Smooth muscle cell (in vitro differentiated cells): ENCODE results near the gene LEMD3. TPM values are rescaled to one million over a fixed set of nuclear protein-coding genes. Genes with fewer than 3 reads are reported as not detected.

ENCODE experiments used
- DNase-seq: peaks from one replicate; lab custom pipeline; 2025; ENCODE audit not compliant: unreplicated experiment; lab: John Stamatoyannopoulos, UW
- H2AFZ ChIP-seq: fragments of 200-600 bp; sonication (generic); 2 replicates; pipeline ENCODE4 v1.6.0; 2016; ENCODE audit warnings: antibody characterized with exemption, low read depth, mild to moderate bottlenecking
- H3F3A ChIP-seq: fragments of 200-600 bp; sonication (generic); 2 replicates; pipeline ENCODE4 v1.6.0; 2017; ENCODE audit warnings: antibody characterized with exemption, low read depth
- H3K27ac ChIP-seq: fragments of 200-600 bp; sonication (generic); 2 replicates; pipeline ENCODE4 v1.5.1; 2016; ENCODE audit warnings: low read depth, mild to moderate bottlenecking
- H3K27me3 ChIP-seq: fragments of 200-600 bp; sonication (generic); 2 replicates; pipeline ENCODE4 v1.6.1; 2016; ENCODE audit warnings: low read depth, mild to moderate bottlenecking
- H3K36me3 ChIP-seq: fragments of 200-600 bp; sonication (generic); 2 replicates; pipeline ENCODE4 v1.5.1; 2016; ENCODE audit warnings: low read depth
- H3K4me1 ChIP-seq: fragments of 200-600 bp; sonication (generic); 2 replicates; pipeline ENCODE4 v1.5.1; 2016; ENCODE audit warnings: low read depth
- H3K4me2 ChIP-seq: fragments of 200-600 bp; sonication (generic); 2 replicates; pipeline ENCODE4 v1.6.0; 2016; ENCODE audit warnings: mild to moderate bottlenecking
- H3K4me3 ChIP-seq: fragments of 200-600 bp; sonication (generic); 2 replicates; pipeline ENCODE4 v1.5.1; 2016; ENCODE audit warnings: mild to moderate bottlenecking
- H3K79me2 ChIP-seq: fragments of 200-600 bp; sonication (generic); 2 replicates; pipeline ENCODE4 v1.6.0; 2016; ENCODE audit warnings: low read depth, mild to moderate bottlenecking
- H3K9ac ChIP-seq: fragments of 200-600 bp; sonication (generic); 2 replicates; pipeline ENCODE4 v1.6.0; 2016; ENCODE audit warnings: low read depth
- H3K9me3 ChIP-seq: fragments of 200-600 bp; sonication (generic); replicated peaks from 2 replicates; pipeline ENCODE4 v1.5.1; 2016; ENCODE audit warnings: low read depth
- H4K20me1 ChIP-seq: fragments of 200-600 bp; sonication (generic); 2 replicates; pipeline ENCODE4 v1.6.0; 2016; ENCODE audit warnings: low read depth
- WGBS: methylation state at CpG from one replicate; pipeline ENCODE4 v1.1.7; 2016; ENCODE audit warnings: low lambda C conversion rate; 5-methylcytosine and 5-hydroxymethylcytosine counted together
- polyA plus RNA-seq: library from polyadenylated mRNA; unstranded; fragments of >200 nt; fragmentation: Nextera tagmentation; extraction: Ambion mirVana; gene quantifications from 2 replicates; pipeline ENCODE4 v1.2.1, GENCODE V29; 2016
- total RNA-seq: library from RNA; depleted of rRNA; stranded (reverse); fragments of >200 nt; gene quantifications from 2 replicates; pipeline ENCODE4 v1.2.3, GENCODE V29; 2014
- TF ChIP-seq, protein P1 (sequence below): fragments of 200-600 bp; sonication (generic); IDR thresholded peaks from 2 replicates; pipeline ENCODE4 v1.5.1; 2017; ENCODE audit warnings: borderline replicate concordance, mild to moderate bottlenecking, antibody characterized with exemption; ENCODE audit not compliant: insufficient read depth, poor library complexity, severe bottlenecking

The LEMD3 gene
- total and polyA plus RNA-seq, 2 experiments from 2014 or later = 14.8 to 55.1 TPM

- Histone ChIP-seq H3K9me3 (no peaks in the 10 kb centered on the region), H3F3A (peaks cover 3% of the 10 kb centered on the region), H3K36me3 (no peaks in the 10 kb centered on the region), H4K20me1 (peaks cover 100% of the 10 kb centered on the region), H3K9ac (no peak overlapping the region), H3K27me3 (no peaks in the 10 kb centered on the region), H3K4me2 (no peak overlapping the region), H3K4me1 (no peaks in the 10 kb centered on the region), H3K4me3 (no peak overlapping the region), H3K27ac (no peak overlapping the region), H3K79me2 (peaks cover 99% of the 10 kb centered on the region), H2AFZ (no peak overlapping the region)
- 31% methylated on average over 5 of the region's 5 CpGs for WGBS
- TF ChIP-seq, protein P1, sequence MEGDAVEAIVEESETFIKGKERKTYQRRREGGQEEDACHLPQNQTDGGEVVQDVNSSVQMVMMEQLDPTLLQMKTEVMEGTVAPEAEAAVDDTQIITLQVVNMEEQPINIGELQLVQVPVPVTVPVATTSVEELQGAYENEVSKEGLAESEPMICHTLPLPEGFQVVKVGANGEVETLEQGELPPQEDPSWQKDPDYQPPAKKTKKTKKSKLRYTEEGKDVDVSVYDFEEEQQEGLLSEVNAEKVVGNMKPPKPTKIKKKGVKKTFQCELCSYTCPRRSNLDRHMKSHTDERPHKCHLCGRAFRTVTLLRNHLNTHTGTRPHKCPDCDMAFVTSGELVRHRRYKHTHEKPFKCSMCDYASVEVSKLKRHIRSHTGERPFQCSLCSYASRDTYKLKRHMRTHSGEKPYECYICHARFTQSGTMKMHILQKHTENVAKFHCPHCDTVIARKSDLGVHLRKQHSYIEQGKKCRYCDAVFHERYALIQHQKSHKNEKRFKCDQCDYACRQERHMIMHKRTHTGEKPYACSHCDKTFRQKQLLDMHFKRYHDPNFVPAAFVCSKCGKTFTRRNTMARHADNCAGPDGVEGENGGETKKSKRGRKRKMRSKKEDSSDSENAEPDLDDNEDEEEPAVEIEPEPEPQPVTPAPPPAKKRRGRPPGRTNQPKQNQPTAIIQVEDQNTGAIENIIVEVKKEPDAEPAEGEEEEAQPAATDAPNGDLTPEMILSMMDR = no peak
- DNase-seq = no peak
Observed at GRCh38 chr12:65184176-65184857, 14.9 kb downstream of the LEMD3 start.

- no peaks in the 10 kb centered on the region for H3K9me3 ChIP-seq
- peaks cover 3% of the 10 kb centered on the region for H3F3A ChIP-seq
- no peak for DNase-seq
- H3K36me3 ChIP-seq = no peaks in the 10 kb centered on the region
- H3K27me3 ChIP-seq = no peaks in the 10 kb centered on the region
- H3K4me3 ChIP-seq = no peak overlapping the region
- TF ChIP-seq, protein P1 = no peak
- H3K9ac ChIP-seq = no peak overlapping the region
- no peak overlapping the region for H2AFZ ChIP-seq
- no peak overlapping the region for H3K4me2 ChIP-seq
- no peaks in the 10 kb centered on the region for H3K4me1 ChIP-seq
- peaks cover 100% of the 10 kb centered on the region for H4K20me1 ChIP-seq
- H3K27ac ChIP-seq = no peak overlapping the region
- 56% methylated on average over 1 of the region's 1 CpG for WGBS
- H3K79me2 ChIP-seq = peaks cover 99% of the 10 kb centered on the region
Observed at GRCh38 chr12:65184858-65185229, 15.5 kb downstream of the LEMD3 start.

DNA sequence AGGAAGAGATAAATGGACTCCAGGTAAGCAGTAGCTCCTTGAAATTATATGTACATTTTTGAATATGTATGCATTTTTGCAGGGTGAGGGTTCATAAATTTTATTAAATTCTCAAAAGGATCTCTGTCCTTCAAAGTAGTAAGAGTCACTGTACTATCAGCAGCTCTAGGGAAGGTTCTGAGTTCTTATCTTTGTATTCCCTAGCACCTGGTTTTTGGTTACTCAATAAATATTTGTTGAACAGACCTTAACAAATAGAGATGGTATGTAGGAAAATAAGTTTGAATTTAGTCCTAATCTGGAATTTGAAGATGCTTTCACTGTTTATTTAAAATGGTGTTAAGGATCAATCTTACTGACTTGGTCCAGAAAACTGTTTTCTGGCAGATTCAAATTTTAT is 18.3 kb downstream of the LEMD3 start:
- no peaks in the 10 kb centered on the region for H3K36me3 ChIP-seq
- H3K4me3 ChIP-seq = no peak overlapping the region
- no peak overlapping the region for H3K9ac ChIP-seq
- H3K9me3 ChIP-seq = no peaks in the 10 kb centered on the region
- H4K20me1 ChIP-seq = peaks cover 100% of the 10 kb centered on the region
- H3K4me1 ChIP-seq = no peaks in the 10 kb centered on the region
- no peak overlapping the region for H3K27ac ChIP-seq
- H3K27me3 ChIP-seq = no peaks in the 10 kb centered on the region
- H3F3A ChIP-seq = no peaks in the 10 kb centered on the region
- TF ChIP-seq, protein P1 = no peak
- no peak overlapping the region for H2AFZ ChIP-seq
- no peak for DNase-seq
- H3K79me2 ChIP-seq = peaks cover 99% of the 10 kb centered on the region
- no peak overlapping the region for H3K4me2 ChIP-seq

DNA sequence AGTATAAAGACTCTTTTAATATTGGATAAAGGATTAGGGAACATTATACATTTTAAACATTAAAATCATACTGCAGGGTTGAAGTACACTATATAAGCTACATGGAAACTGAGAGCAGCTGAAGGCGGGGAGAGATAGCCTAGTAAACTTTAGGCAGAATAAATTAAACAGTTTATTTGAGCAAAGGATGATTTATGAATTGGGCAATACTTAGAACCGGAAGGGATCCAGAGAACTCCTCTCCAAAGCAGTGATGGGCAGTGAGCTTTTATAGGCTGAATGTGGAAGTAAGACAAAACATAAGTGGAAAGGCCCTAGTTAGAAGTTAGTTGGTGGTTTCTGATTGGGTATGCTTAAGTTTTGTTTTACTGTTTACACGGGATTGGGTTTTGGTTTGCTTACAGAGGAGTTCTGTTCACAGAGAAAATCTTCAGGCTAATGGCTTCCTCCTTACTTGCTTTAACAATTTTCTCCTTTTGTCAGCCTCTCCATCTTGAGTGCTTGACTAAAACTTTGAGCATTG is 18.9 kb downstream of the LEMD3 start:
- 87% methylated on average over 3 of the region's 3 CpGs for WGBS
- H3K27me3 ChIP-seq = no peaks in the 10 kb centered on the region
- no peak overlapping the region for H3K9ac ChIP-seq
- DNase-seq = no peak
- no peak overlapping the region for H3K4me3 ChIP-seq
- H3K4me1 ChIP-seq = no peaks in the 10 kb centered on the region
- H2AFZ ChIP-seq = no peak overlapping the region
- H3K79me2 ChIP-seq = peaks cover 99% of the 10 kb centered on the region
- TF ChIP-seq, protein P1 = no peak
- no peaks in the 10 kb centered on the region for H3F3A ChIP-seq
- no peak overlapping the region for H3K4me2 ChIP-seq
- peaks cover 100% of the 10 kb centered on the region for H4K20me1 ChIP-seq
- no peaks in the 10 kb centered on the region for H3K9me3 ChIP-seq
- no peak overlapping the region for H3K27ac ChIP-seq
- H3K36me3 ChIP-seq = no peaks in the 10 kb centered on the region
